HG03135 (cell line): ENCODE measurements around the gene LRIT1.

Experiments used
- ATAC-seq: cut with Tn5 transposase; IDR thresholded peaks from one replicate; pipeline ENCODE4 v1.9.1; 2021; ENCODE audit warnings: mild to moderate bottlenecking, moderate library complexity; ENCODE audit not compliant: unreplicated experiment

Gene LRIT1

GRCh38 chr10:84254552-84255478 is 13.5 kb upstream of the LRIT1 start:
- ATAC-seq, result no peak

- ATAC-seq, result no peak
Observed at GRCh38 chr10:84248794-84249193, 7.4 kb upstream of the LRIT1 start.

GRCh38 chr10:84247496-84247895 is 6.2 kb upstream of the LRIT1 start:
- ATAC-seq, result no peak

- ATAC-seq, result no peak
Observed at GRCh38 chr10:84244651-84245270, 3.4 kb upstream of the LRIT1 start, which contains the start of gene RGR. RGR (plus strand) TSS chr10:84245053; CDS start chr10:84245091, 38 bp downstream.

- ATAC-seq, result no peak
Observed at GRCh38 chr10:84243759-84244158, 2.4 kb upstream of the LRIT1 start.

- no peak for ATAC-seq
Observed at GRCh38 chr10:84238909-84239308, 2.4 kb downstream of the LRIT1 start.

GRCh38 chr10:84237199-84238051 is 3.9 kb downstream of the LRIT1 start:
- no peak for ATAC-seq

- no peak for ATAC-seq
Observed at GRCh38 chr10:84236807-84237198, 4.5 kb downstream of the LRIT1 start.

- no peak for ATAC-seq
Observed at GRCh38 chr10:84235096-84235495, 6.2 kb downstream of the LRIT1 start.

- no peak for ATAC-seq
Observed at GRCh38 chr10:84234479-84234878, 6.9 kb downstream of the LRIT1 start.

GRCh38 chr10:84233940-84234339 is 7.4 kb downstream of the LRIT1 start:
- ATAC-seq, result no peak

GRCh38 chr10:84232376-84232775 is 9.0 kb downstream of the LRIT1 start:
- ATAC-seq, result no peak

- no peak for ATAC-seq
Observed at GRCh38 chr10:84230359-84230758, 11.0 kb downstream of the LRIT1 start.

GRCh38 chr10:84227810-84228209 is 13.5 kb downstream of the LRIT1 start:
- ATAC-seq, result no peak

- no peak for ATAC-seq
Observed at GRCh38 chr10:84226616-84227015, 14.7 kb downstream of the LRIT1 start.

GRCh38 chr10:84225427-84226173 is 15.7 kb downstream of the LRIT1 start, which contains the start of gene LRIT2:
LRIT2 (minus strand) TSS chr10:84225544; CDS start chr10:84225520, 24 bp downstream.
- ATAC-seq, result no peak

GRCh38 chr10:84224411-84225028 is 16.8 kb downstream of the LRIT1 start:
- ATAC-seq, result no peak

GRCh38 chr10:84221916-84222315 is 19.4 kb downstream of the LRIT1 start:
- ATAC-seq, result no peak

GRCh38 chr10:84217746-84218145 is 23.6 kb downstream of the LRIT1 start:
- ATAC-seq, result no peak

- ATAC-seq, result no peak
Observed at GRCh38 chr10:84216834-84217233, 24.5 kb downstream of the LRIT1 start.
